GM04504 (cell line): ENCODE measurements around the gene PROP1.
"Not testable (repeated sequence)": the region's sequence is repeated elsewhere in the genome, so short reads cannot be mapped to it uniquely, and the experiment has no call there.

Experiments used
- DNase-seq: peaks from one replicate; pipeline ENCODE4 v3.0.0-alpha.2; 2012; ENCODE audit warnings: low read depth

The PROP1 gene

GRCh38 chr5:177982072-177982727 is 13.8 kb downstream of the PROP1 start:
- DNase-seq, result no peak

- no peak for DNase-seq
These were observed 14.6 kb downstream of the PROP1 start for GRCh38 chr5:177981296-177982071.

- no peak for DNase-seq
These were observed 15.3 kb downstream of the PROP1 start for GRCh38 chr5:177980743-177981151.

DNA sequence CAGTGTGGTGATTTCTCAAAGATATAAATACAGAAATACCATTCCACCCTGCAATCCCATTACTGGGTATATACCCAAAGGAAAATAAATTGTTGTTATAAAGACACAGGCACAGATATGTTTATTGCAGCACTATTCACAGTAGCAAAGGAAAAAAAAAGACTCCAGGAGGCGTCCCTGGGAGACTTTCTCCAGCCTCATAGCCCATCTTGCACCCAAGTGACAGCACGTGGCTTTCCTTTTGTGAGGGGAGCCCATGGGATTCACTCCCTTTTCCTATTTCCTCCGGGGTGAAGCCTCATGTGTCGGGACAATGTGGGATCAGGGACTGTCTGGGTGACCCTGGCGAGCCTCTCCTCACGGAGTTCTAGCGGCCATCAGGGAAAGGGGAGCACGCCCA is 18.4 kb downstream of the PROP1 start:
- not testable (repeated sequence) for DNase-seq

GRCh38 chr5:177973066-177973635 is 22.9 kb downstream of the PROP1 start:
- peak; percentile 5 for DNase-seq

GRCh38 chr5:177972613-177973012 is 23.4 kb downstream of the PROP1 start:
- peak; percentile 10 for DNase-seq

DNA sequence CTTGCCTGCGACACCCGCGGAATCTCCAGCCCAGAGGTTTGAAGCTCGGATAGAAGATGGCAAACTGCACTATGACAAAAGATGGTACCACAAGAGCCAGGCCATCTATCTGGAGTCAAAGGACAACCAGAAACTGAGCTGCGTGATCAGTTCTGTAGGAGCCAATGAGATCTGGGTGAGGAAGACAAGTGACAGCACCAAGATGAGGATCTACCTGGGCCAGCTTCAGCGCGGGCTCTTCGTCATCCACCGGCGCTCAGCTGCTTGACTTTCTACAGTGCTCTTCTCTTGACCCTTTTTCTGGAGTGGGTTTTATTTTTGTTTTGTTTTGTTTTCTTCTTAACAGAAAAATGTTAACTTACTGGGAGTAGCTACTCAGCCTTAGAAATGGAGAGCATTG is 24.0 kb downstream of the PROP1 start:
- not testable (repeated sequence) for DNase-seq

GRCh38 chr5:177968661-177969211 is 27.3 kb downstream of the PROP1 start:
- no peak for DNase-seq

DNA sequence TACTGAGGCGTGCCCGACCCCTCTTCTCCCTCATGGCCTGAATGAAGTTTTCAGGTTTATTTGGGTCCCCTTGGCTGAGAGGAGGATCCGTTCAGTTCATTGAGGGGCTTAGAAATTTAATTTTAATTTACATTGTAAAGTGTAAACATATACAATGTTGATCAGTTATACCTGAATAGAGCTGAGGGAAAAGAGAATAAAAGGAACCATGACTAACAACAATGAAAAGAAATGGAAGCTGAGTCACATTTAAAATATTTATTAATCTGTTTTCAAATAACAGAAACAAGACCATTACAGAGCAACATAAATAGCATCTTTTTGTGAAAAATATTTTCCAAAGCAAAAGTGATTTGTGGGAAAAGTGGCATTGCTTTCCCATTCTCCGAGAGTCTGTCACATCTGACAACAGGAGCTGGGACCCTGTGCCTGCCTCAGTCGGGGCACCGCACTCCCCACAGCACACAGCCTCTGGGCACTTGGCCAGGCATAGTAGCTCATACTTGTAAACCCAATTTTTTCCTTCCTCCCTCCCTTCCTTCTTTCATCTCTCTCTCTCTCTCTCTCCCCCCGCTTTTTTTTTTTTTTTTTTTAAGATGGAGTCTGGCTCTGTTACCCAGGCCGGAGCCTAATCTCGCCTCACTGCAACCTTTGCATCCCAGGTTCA is 28.7 kb downstream of the PROP1 start:
- DNase-seq, result no peak

DNA sequence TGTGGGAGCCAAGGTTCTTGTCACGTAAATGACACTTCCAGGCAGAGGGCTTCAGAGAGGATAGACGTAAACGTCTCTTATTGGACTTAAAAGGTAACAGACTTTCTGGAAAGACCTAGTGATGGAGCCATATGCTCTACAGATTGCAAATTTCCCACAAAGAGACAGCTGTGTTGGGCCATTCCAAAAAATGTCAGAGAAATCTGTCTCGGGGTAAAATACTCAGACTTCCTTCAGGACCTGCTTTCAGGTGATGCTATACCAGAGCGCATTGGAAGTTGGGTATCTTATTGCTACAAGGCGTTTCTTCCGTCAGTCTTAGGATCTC is 29.2 kb downstream of the PROP1 start:
- DNase-seq, result no peak

GRCh38 chr5:177966009-177966838 is 29.8 kb downstream of the PROP1 start:
- DNase-seq, result no peak

DNA sequence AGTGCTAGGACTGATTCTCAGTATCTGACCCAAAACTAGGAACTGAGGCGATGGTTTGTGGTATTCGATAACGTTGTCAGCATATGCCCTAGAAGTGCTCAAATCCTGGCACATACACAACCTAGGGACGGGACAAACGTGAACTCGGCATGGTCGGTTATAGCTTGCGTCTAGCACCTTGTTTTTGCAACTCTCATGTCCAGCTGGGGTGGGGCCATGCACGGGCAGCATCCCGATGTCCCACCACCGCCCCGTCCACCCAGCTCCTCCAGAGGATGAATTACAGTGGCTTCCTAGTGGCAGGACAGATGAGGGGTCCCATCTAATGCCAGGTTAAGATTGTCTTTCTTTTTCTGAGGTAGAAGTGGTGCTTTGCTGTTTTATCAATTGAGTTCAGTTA is 31.6 kb downstream of the PROP1 start:
- no peak for DNase-seq

- DNase-seq, result no peak
These were observed 32.1 kb downstream of the PROP1 start for GRCh38 chr5:177963966-177964365.

DNA sequence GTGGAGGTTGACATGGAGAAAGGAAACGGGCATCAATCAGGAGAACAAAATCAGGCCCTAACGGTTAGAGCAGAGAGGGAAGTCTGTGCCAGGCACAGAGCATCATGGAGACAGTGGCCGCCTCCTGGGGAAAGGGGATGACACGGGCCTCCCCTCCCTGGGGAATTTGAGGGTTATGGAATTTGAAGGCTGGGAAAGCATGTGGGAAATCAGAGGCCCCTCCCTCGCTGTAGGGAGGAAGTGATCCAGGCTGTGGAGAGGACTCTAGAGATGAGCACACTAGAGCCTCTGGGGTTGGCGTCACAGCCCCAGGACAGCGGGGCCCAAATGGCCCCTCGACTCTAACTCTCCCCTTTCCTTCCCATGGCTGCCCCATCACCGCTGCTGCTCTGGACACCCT is 36.7 kb downstream of the PROP1 start:
- DNase-seq, result no peak

DNA sequence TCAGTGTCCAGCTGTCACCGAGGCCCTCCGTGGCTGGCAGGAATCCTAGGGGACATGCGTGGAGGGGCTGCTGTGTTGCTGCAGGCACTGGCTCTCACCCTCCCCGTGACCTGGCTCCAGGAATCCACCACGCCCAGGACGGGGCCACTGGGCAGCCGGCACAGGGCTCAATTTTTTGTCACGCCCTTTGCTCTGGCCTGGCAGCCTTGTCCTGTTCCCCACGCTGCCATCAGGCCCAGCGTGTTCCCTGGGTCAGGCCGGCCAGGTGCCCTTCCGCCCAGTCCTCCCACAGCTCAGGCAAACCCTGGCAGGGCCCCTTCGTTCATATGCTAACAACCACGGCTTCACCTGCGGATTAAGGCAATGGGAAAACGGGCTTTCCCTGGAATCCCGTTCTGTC is 37.3 kb downstream of the PROP1 start:
- no peak for DNase-seq

DNA sequence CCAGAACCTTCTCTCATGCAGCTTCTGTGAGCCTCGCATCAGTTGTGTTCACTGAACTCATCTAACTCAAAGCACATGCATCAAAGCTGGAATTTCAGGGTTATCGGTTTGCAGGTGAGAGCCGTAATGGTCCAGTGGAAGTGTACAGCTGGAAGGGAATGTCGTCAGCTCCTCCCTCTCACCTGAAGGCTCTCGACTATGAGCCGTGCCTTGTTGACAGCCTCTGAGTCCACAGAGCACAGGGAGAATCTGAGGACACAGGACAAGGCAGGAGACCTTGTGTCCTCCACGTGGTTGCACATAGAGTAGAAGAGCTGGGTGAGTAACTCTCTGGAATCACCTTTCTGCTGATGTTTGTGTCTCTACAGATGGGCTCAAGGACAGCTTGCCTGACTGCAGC is 38.8 kb downstream of the PROP1 start:
- DNase-seq, result no peak

DNA sequence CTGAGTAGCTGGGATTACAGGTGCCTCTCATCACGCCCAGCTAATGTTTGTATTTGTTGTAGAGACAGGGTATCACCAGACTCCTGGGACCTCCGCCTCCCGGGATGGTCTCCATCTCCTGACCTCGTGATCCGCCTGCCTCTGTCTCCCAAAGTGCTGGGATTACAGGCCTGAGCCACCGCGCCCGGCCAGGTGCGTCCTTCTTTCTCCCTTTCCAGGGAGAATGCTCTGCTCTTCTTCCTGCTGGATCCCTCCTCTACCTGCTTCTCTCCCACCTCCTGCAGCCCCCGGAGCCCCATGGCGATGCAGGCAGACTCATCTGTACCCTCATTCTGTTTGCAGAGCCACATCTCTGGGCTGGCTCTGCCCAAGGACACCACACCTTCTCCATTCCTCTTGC is 42.9 kb downstream of the PROP1 start:
- not testable (repeated sequence) for DNase-seq

GRCh38 chr5:177949656-177950055 is 46.4 kb downstream of the PROP1 start:
- DNase-seq, result not testable (repeated sequence)

- not testable (repeated sequence) for DNase-seq
These were observed 47.0 kb downstream of the PROP1 start for GRCh38 chr5:177949065-177949464.

GRCh38 chr5:177947912-177948311 is 48.1 kb downstream of the PROP1 start:
- DNase-seq, result not testable (repeated sequence)

GRCh38 chr5:177945601-177946283 is 50.3 kb downstream of the PROP1 start:
- DNase-seq, result not testable (repeated sequence)
